Activated CD4-positive, alpha-beta T cell treated with anti-CD3 and anti-CD28 coated beads, Interleukin-2, Interleukin-6, amounts not matched to agents 100 ng/mL and 50 ng/mL, durations not matched to agents 16 hours and 8 hours (primary cell): ENCODE measurements around the gene MACROD2.
"Not testable (repeated sequence)": the region's sequence is repeated elsewhere in the genome, so short reads cannot be mapped to it uniquely, and the experiment has no call there.

Experiments
- DNase-seq: peaks from one replicate; pipeline ENCODE4 v3.0.0-alpha.2; 2020

The MACROD2 gene

DNA sequence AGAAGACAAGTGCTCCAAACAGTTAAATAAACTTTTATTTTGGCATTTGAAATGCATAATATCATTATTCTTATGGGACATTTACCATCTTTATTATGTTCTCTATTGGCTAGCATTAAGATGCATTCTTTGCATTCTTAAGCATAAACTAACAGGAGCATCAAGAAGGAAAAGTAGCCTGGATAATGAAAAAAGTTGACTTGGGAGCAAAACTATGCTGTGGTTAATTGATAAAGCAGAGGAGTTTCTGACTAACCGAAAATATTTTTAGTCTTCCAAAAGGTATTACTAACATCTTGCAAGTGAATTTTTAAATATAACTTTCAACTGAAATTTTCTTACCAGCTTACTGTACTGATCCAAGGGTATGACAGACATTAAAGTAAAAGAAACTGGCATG lies 201.8 kb downstream of the MACROD2 start:
- DNase-seq: no peak

DNA sequence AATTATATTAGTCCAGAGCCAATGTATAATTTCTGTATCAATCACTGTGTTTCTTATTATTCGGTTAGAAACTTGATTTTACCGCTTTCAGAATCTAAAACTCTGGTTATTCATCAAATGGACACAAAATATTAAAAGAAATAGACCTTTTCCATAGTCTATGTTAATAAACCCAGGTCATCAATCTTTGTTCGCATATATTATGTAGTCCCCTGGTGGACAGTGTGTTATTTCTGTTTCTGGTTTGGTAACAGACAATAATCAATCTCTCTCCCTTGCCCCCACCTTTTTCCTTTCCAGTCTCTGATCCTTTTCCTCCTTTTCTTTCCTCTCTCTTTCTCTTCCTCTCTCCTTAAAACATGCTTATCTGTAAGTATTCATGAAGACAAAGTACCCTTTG lies 203.1 kb downstream of the MACROD2 start:
- no peak for DNase-seq

DNA sequence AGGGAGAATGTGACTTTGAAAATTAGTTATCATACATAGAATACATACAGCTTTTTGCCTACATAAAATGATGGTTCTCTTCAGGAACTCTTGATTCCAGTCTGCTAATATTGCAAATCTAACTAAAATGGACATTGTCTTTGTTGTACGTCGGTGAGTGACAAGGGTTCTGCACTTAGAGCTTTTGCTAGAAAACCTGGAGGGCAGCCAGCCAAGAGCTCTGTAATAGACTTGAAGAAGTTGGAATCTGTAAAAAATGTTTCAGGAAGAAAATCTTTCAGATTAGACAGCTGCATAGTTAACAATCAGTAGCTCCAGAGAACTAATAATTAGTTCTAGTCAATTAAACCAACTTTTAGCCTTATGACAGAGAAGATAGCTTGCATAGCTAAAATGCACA lies 203.8 kb downstream of the MACROD2 start:
- DNase-seq: no peak

DNA sequence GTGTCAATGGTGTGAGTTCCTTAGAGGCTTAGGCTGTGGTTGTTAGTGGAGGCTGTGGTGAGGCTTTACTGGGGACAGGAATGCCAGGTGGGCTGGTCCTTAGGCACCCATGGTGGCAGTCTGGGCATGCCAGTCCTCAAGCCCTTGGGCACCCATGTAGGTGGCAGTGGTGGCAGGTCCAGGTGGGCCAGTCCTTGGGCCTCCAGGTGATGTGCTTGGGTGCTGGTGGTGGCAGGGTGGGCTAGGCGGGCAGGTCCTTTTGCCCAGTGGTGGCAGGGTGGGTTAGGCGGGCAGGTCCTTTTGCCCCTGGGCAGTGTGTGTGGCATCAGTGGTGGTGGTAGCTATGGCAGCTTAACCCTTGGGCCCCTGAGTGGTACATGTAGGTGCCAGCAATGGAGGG lies 208.3 kb downstream of the MACROD2 start:
- no peak for DNase-seq

DNA sequence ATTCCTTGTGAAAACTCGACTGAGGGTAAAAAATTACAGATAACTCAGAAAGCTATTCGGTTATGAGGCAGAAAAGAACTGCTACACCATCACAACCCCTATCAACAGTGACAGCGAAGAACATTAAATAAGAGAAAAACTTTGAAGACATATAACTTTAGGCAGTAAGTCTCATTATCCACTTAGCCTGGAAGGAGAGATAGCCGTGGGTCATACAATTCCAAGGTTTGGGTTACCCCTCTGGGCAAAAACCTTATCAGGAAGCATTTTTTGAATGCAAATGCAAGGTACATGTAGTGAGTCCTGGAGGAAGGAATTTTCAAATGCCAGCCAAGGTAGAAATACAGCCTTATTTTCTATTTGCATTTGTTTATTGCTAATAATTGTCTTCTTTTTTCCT lies 212.3 kb downstream of the MACROD2 start:
- DNase-seq: no peak

DNA sequence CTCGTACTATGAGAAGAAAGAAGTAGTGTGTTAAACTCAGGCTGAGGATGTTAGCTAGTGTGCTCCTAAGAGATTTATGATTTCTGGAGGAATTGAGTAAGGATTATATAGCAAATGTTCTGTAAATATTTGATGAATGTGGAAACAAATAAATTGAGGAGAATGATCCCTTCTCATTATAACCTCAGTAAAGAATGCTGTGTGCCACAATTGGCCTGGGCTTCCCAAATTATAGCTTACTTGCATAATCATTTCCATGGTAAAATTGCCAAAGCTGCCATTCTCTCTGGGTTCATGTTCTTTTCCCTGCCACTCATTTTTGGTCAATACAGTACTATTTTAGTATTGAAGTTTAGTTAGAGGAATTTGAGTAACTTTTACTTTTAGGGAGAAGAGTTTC lies 213.6 kb downstream of the MACROD2 start:
- no peak for DNase-seq

DNA sequence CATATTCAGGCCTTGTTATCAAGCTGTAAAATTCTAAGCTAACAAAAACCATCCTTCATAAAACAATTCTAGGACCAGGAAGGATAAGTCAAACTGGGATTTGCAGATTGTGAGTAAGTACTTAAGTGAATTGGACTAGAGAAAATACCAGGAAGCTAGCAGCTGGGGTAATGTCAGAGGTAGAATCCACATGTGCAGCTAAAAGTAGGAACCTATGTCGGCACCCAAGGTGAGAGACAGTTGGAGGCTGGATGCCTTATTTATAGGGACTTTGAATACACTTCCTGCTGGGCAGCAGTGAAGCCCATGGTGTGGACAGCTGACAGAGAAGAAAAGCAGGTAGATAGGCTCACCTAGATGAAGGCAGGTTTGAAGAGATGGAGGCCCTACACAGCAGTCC lies 214.8 kb downstream of the MACROD2 start:
- DNase-seq: no peak

DNA sequence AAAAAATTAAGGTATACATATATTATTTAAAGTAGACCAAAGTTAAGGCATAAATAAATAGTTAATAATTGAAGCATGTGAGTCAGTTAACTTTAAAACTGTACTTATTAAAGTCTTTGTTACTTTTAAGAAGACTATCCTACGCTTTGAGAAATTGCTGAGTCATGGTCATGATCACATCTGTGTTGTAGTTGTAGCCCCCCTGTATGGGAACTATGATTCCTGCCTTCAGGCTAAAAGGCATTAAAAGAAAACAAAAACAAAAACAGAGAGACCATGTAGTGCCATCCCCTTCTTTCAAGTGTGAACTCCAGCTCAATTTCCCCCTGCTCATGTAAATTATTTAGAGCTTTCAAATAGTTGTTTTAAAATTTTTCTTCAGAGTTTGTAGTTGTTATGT lies 218.7 kb downstream of the MACROD2 start:
- DNase-seq: no peak

DNA sequence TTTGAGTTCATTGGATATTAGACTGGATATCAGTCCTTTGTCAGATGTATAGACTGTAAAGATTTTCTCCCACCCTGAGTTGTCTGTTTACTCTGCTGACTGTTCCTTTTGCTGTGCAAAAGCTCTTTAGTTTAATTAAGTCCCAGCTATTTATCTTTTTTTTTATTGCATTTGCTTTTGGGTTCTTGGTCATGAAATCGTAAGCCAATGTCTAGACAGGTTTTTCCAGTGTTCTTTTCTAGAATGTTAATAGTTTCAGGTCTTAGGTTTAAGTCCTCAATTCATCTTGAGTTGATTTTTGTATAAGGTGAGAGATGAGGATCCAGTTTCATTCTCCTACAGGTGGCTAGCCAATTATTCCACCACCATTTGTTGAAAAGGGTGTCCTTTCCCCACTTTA lies 220.6 kb downstream of the MACROD2 start:
- not testable (repeated sequence) for DNase-seq

DNA sequence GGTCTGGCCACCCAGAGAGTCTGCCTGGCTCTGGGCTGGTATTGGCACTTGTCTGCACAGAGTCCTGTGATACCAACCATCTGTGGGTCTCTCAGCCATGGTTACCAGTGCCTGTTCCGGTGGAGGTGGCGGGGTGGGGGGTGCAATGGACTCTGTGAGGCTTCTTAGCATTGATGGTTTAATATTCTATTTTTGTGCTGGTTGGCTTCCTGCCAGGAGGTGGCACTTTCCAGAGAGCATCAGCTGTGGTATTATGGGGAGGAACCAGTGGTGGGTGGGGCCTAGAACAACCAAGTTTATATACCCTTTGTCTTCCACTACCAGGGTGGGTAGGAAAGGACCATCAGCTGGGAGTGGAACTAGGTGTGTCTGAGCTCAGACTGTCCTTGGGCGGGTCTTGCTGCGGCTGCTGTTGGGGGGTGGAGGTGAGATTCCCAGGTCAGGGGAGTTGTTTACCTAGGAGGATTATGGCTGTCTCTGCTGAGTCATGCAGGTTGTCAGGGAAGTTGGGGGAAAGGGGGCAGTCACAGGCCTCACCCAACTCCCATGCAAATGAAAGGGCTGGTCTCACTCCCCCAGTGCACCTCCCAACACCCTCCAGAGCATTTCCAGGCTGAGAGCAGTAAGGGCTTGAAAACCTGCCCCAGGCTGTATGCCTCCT lies 224.6 kb downstream of the MACROD2 start:
- DNase-seq: no peak

DNA sequence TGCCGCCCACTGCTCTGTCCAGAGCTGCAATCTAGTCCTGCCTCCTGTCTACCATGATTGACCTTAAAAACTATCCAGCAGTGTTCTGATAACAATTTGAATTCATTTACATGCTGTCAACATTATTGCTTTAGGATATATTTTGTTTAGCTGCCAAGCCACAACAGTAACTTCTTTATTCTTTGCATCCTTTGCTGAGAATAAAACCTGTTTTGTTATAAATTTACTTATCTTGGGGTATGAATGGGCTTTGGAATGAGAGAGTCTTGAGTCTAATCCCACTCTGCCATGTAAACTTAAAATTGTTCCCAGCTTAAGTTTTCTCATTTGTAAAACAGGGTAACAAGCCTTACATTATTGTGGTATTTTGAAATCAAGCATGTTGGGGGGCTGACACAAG lies 225.7 kb downstream of the MACROD2 start:
- no peak for DNase-seq

DNA sequence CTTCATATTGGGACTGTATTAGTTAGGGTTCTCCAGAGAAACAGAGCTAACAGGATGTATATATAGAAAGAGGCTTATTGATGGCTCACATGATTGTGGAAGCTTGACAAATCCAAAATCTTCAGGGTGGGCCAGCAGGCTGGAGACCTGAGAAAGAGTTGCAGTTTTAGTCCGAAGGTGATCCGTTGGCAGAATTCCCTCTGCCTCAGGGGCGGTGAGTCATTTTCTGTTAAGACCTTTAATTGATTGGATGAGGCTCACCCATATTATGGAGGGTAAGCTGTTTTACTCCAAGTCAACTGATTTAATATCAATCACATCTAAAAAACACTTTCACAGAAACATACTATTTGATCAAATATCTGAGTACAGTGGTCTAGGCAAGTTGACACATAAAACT lies 228.5 kb downstream of the MACROD2 start:
- no peak for DNase-seq

DNA sequence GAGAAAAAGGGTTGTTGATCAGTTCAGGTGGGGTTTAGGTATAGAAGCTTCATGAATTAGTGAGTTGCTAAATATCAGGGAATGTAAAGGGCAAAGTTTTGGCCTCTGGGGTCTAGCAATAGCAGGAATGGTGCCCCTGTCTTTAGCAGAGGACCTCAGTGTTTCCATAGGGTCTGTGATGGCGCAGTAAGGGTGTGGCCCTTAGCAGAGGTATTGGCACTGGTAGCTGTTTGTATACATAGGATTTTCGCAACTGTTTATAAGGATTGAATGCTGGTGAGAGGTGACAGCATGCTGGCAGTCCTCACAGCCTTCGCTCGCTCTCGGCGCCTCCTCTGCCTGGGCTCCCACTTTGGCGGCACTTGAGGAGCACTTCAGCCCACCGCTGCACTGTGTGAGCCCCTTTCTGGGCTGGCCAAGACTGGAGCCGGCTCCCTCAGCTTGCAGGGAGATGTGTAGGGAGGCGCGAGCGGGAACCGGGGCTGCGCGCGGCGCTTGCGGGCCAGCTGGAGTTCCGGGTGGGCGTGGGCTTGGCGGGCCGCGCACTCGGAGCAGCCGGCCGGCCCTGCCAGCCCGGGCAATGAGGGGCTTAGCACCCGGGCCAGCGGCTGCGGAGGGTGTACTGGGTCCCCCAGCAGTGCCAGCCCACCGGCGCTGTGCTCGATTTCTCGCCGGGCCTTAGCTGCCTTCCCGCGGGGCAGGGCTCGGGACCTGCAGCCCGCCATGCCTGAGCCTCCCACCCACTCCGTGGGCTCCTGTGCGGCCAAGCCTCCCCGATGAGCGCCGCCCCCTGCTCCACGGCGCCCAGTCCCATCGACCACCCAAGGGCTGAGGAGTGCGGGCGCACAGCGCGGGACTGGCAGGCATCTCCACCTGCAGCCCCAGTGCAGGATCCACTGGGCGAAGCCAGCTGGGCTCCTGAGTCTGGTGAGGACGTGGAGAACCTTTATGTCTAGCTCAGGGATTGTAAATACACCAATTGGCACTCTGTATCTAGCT lies 231.0 kb downstream of the MACROD2 start:
- not testable (repeated sequence) for DNase-seq

DNA sequence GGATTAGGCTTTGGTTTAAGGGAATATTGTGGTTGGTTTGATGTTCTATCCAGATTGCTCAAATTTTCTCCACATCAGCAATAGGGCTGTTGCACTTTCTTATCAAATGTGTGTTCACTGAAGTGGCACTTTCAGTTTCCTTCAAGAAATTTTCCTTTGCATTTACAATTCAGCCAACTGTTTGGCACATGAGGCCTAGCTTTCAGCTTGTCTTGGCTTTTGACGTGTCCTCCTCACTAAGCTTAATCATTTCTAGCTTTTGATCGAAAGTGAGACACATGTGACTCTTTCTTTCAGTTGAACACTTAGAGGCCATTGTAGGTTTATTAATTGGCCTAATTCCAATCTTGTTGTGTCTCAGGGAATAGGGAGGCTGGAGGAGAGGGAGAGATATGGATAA lies 237.3 kb downstream of the MACROD2 start:
- DNase-seq: no peak

DNA sequence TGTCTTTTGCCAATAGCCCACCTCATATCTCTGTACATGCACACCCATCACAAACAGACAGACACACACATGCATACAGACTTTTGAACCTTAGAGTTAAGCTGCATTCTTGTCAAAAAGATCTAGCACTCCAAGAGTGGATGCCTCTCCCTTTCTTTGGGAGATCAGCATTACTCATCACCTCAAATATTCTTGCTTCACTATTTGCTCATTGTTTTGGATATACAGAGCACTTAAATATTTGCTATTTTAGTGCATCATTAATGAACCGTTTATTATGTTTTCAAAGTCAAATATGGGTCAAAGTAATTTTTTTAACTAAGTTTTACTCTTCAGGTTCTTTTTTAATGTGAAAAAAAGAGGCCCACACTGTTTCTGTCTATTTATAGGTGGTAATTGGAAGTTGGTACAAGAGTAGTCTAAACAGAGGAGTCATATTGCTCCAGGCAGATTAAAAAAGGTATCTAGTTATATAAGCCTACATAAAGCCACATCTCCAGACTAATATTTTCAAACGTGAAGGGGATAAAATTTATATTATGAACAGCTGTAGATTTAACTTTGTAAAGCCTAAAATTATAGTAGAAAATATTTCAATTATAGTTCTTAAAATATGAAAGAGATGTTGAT lies 239.5 kb downstream of the MACROD2 start:
- no peak for DNase-seq

DNA sequence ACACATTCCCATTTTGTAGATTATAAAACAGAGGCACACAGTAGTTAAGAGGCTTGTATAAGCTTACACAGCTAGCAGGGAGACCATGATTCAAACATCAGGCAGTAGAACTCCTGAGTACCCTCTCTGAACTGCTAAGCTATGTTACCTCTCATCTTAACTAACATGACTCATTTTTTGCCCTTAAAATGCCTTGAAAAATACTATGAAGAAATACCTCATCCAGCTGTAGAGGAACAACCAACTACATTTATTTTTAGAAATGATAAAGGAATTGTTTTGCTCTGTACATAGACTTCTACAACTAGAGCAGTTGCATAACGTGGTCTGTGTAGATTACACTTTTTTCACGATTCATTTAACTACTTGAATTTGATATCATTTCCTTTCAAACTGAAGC lies 240.0 kb downstream of the MACROD2 start:
- no peak for DNase-seq

DNA sequence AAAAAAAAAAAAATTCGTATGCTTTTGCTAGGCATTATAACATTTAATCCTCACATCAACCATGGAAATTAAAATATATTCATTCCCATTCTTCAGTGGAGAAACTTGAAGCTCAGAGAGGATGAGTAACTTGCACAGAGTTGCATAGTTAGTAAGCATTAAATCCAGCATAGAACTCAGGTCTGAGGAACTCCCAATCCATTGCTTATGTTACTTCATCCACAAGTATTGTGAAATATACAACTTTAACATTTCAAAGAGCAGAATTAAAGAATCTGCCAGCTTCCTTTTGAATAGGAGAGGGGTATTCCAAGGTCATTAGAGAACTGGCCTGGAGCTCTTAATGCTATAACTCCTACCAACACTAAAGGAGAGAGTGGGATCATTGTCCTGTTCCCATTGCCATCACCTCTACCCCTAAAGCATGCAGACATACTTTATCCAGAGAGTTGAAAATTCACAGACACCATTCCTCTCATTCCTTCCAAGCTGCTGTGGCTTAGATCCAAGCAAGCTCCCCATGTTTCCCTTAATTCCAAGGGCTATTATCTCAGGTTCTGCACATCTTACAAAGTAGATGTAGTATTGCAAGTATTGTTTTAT lies 250.2 kb downstream of the MACROD2 start:
- no peak for DNase-seq

DNA sequence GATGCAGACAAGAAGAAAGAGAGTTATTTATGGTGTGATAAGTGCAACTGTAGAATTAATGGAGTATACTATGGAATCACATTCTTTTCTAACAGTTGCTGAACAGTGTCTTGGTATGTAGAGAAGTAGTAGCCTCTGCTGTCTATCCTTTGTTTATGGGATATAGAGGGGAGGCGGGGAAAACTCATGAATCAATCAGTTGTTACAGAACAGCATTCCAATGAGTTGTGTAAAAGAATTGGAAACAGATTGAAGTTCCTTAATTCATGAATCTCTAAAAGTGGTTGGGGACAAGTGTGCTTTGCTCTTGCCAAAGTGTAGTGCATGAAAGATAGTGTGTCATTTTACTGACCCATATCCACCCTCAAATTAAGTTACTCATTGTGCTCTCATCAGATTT lies 264.4 kb downstream of the MACROD2 start:
- DNase-seq: no peak

DNA sequence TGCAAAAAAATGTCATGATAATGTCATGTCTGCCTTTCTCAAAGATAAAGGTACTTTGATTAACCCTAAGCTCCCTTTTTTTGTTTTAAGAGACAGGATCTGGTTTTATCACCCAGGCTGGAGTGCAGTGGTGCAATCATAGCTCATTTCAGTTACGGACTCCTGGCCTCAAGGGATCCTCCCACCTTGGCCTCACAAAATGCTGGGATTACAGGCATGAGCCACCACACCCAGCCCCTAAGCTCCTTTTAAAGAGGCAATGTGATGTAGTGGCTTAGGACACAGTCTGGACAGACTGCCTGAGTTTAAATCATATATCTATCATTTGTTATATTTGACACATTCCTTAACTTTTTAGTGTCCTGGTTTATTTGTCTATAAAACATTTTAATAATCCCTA lies 265.1 kb downstream of the MACROD2 start:
- DNase-seq: no peak

DNA sequence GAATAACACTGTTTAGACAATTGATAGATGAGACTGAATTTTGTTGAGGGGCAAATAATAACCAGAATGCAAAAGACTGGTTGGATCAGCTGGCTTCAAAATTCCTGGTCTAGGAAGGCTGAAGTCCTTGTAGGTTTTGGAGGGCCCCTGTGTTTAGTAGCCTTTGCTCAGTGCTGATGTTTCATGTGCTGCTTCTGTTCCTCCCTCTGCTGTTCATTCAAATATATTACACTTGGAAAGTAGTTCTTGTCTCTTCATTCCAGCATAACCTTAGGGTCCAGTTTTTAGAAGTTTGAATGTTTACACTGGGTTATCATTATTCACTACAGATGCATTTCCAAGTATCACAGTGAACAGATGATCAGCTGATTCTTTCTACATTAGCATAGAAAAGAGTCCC lies 269.6 kb downstream of the MACROD2 start:
- no peak for DNase-seq

DNA sequence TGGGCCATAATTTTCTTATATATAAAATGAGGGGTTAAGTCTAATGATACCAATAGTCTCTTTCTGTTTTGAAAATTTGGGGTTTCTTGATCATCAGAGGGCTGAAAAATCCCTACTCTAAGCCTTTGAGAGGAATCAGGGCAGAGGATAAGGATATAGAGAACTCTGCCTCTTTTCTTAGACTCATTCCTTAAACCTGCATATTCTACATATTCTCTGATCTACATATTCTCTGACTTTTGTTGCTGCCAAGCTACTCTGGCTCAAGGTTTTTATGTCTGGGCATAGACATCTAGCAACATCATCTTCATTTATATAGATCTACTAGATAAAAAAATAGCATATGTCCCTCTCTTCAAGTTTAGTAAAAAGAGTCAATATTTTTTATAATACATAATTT lies 270.9 kb downstream of the MACROD2 start:
- DNase-seq: no peak

DNA sequence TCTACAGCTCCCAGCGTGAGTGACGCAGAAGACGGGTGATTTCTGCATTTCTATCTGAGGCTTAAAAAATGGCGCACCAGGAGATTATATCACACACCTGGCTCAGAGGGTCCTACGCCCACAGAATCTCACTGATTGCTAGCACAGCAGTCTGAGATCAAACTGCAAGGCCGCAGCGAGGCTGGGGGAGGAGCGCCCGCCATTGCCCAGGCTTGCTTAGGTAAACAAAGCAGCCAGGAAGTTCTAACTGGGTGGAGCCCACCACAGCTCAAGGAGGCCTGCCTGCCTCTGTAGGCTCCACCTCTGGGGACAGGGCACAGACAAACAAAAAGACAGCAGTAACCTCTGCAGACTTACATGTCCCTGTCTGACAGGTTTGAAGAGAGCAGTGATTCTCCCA lies 275.4 kb downstream of the MACROD2 start:
- not testable (repeated sequence) for DNase-seq

DNA sequence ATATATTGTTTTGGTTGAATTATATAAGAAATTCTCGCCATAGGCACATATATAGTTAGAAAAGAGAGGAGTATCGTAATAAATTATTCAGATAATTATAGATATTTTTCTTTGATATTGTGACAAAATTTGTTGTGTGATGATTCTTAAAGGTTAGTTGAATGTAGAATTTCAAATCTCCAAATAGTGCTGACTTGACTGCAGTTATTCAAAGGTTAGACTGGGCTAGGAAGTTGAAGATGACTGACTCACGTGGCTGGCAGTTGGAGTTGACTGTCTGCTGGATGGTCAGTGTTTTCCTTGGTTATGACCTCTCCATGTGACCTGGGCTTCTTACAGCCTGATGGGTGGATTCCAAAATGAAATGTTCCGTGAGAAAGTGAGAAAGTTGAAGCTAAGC lies 286.8 kb downstream of the MACROD2 start:
- no peak for DNase-seq

DNA sequence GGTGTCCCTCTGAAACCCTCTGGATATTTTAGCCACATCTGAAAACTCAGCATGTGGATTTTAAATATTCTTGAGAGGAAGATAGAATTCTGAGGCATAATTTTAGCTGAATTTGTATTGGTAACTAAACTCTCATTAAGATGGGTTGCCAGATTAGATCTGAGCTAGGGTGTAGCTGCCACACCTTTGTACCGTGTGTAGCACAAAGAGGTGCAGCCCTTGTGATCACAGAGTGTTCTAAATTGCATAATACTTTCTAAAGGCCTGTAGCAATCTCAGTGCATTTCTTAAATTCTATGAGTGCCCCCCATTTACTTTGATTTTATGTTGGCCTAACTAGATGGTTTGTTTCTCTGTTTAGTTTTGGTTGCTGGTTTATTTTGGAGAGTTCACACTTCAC lies 289.1 kb downstream of the MACROD2 start:
- DNase-seq: no peak
